GM21786 (cell line): Measurements from ENCODE around the gene AHNAK.
"Not testable (repeated sequence)": the region's sequence is repeated elsewhere in the genome, so short reads cannot be mapped to it uniquely, and the experiment has no call there.

Experiments
- ATAC-seq: cut with Tn5 transposase; IDR thresholded peaks from one replicate; pipeline ENCODE4 v1.9.1; 2021; ENCODE audit not compliant: unreplicated experiment

The AHNAK gene

GRCh38 chr11:62393061-62393611, 153.5 kb downstream of the AHNAK start:
- no peak for ATAC-seq

- ATAC-seq, result no peak
These were observed 154.1 kb downstream of the AHNAK start for GRCh38 chr11:62392506-62392905.

GRCh38 chr11:62391642-62392425, 154.8 kb downstream of the AHNAK start:
- no peak for ATAC-seq

GRCh38 chr11:62390722-62391121, 155.9 kb downstream of the AHNAK start:
- no peak for ATAC-seq

GRCh38 chr11:62390237-62390636, 156.4 kb downstream of the AHNAK start:
- ATAC-seq, result no peak

GRCh38 chr11:62388999-62389398, 157.6 kb downstream of the AHNAK start:
- ATAC-seq, result no peak

GRCh38 chr11:62387381-62387780, 159.2 kb downstream of the AHNAK start:
- ATAC-seq, result no peak

- not testable (repeated sequence) for ATAC-seq
These were observed 160.5 kb downstream of the AHNAK start for GRCh38 chr11:62386083-62386482.

- no peak for ATAC-seq
These were observed 162.8 kb downstream of the AHNAK start for GRCh38 chr11:62383822-62384221.
